ENCODE measurements around the gene FLRT2. TPM values are rescaled to one million over a fixed set of nuclear protein-coding genes. Genes with fewer than 3 reads are reported as not detected.

The FLRT2 gene
- total RNA-seq, 1 donor, result 39.1 TPM

DNA sequence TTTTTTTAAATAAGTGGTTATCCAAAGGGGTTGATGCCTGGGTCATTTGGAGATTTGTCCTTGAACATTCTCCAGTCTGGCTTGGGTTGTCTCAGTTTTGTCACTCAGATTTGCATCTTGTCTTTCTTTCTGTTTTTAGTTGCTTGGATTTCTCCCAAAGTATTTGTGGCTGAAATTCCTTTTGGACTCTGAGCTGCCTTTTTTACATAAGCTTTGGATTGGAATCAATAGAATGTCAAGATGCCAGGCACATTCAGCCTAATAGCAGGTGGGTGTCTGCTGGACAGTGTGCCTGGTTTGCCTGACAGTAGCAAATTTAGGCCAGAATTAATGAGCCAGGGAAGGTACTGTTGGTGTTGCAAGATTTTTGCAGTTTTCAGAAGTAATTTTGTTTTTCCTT is 50.0 kb downstream of the FLRT2 start:
- H3K27me3 ChIP-seq (ENCODE audit: insufficient read depth, low read length), result no peaks in the 10 kb centered on the region
- no peaks in the 10 kb centered on the region for H3K9me3 ChIP-seq (ENCODE audit: low read depth, low read length)
- peaks cover 30% of the 10 kb centered on the region for H3K79me2 ChIP-seq (ENCODE audit: insufficient read depth, low read length)
- peaks cover 63% of the 10 kb centered on the region for H3K4me1 ChIP-seq (ENCODE audit: insufficient read depth, low read length)
- H3K27ac ChIP-seq (ENCODE audit: low read depth, low read length), result no peak overlapping the region
- no peaks in the 10 kb centered on the region for H4K20me1 ChIP-seq (ENCODE audit: insufficient read depth, low read length)
- no peaks in the 10 kb centered on the region for H3K36me3 ChIP-seq (ENCODE audit: insufficient read depth, low read length)
- TF ChIP-seq, protein P1, sequence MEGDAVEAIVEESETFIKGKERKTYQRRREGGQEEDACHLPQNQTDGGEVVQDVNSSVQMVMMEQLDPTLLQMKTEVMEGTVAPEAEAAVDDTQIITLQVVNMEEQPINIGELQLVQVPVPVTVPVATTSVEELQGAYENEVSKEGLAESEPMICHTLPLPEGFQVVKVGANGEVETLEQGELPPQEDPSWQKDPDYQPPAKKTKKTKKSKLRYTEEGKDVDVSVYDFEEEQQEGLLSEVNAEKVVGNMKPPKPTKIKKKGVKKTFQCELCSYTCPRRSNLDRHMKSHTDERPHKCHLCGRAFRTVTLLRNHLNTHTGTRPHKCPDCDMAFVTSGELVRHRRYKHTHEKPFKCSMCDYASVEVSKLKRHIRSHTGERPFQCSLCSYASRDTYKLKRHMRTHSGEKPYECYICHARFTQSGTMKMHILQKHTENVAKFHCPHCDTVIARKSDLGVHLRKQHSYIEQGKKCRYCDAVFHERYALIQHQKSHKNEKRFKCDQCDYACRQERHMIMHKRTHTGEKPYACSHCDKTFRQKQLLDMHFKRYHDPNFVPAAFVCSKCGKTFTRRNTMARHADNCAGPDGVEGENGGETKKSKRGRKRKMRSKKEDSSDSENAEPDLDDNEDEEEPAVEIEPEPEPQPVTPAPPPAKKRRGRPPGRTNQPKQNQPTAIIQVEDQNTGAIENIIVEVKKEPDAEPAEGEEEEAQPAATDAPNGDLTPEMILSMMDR (IDR thresholded peaks at IDR 0.05; ENCODE audit: extremely low read depth, low read depth, low read length), result no peak
- H2AFZ ChIP-seq (ENCODE audit: low read length), result no peak overlapping the region
- H3K4me3 ChIP-seq (ENCODE audit: insufficient read depth, low read length), result no peak overlapping the region
- H3K4me2 ChIP-seq (ENCODE audit: insufficient read depth, low read length), result peak overlapping the region; percentile 42
- DNase-seq (ENCODE audit: insufficient read length, low spot score, missing footprints), result no peak

DNA sequence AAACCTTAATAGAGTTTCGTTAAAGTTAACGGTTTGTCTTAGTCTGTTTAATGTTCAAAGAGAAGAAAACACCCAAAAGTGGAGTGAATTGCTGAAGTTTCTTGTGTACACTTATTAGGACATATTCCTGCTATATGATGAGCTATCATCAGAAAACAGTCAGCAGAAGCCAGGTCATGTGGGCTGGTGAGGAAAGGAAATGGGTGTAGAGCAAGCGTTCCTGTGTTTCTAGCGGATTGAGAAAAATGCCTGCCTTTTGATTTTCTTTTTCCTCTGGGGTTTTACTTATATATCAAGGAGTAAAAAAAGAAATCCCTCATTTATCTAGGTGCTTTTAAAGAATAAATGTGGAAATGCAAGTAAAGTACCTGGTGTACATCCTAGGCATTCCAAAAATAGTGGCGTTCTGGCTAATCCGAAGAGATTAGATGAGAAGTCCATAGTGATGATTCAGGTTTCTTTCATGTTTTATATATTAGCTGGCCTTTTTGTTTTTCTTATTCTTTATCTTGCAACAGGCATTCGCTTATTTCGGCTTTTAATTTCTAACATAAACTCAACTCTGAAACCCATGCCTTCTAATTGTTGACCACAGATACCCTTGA is 50.7 kb downstream of the FLRT2 start:
- peak overlapping the region; percentile 40 for H3K4me3 ChIP-seq (ENCODE audit: insufficient read depth, low read length)
- H4K20me1 ChIP-seq (ENCODE audit: insufficient read depth, low read length), result no peaks in the 10 kb centered on the region
- peaks cover 56% of the 10 kb centered on the region for H3K4me1 ChIP-seq (ENCODE audit: insufficient read depth, low read length)
- no peaks in the 10 kb centered on the region for H3K27me3 ChIP-seq (ENCODE audit: insufficient read depth, low read length)
- TF ChIP-seq, protein P1 (IDR thresholded peaks at IDR 0.05; ENCODE audit: extremely low read depth, low read depth, low read length), result no peak
- H3K79me2 ChIP-seq (ENCODE audit: insufficient read depth, low read length), result peaks cover 29% of the 10 kb centered on the region
- DNase-seq (ENCODE audit: insufficient read length, low spot score, missing footprints), result peak; percentile 17
- no peaks in the 10 kb centered on the region for H3K9me3 ChIP-seq (ENCODE audit: low read depth, low read length)
- peak overlapping the region; percentile 58 for H3K4me2 ChIP-seq (ENCODE audit: insufficient read depth, low read length)
- peak overlapping the region; percentile 42 for H3K27ac ChIP-seq (ENCODE audit: low read depth, low read length)
- no peak overlapping the region for H2AFZ ChIP-seq (ENCODE audit: low read length)
- H3K36me3 ChIP-seq (ENCODE audit: insufficient read depth, low read length), result no peaks in the 10 kb centered on the region

DNA sequence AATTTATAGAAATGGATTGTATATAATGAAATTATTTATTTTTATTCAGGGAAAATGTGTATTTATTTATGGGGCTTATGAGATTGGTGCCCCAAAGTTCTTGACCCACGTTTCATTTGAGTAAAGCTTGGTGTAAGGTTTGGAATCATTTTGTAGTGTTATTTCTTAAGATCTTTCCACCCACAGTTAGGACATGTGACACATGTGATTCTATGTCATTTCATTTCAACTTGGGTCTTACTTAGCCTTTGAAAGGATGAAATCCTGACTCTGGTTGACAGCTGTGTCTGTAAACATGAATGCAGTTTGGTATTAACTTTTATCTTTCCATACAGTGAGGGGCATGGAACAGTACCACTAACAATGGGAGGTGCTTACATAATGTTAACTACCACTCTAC is 51.7 kb downstream of the FLRT2 start:
- no peaks in the 10 kb centered on the region for H3K27me3 ChIP-seq (ENCODE audit: insufficient read depth, low read length)
- H3K4me3 ChIP-seq (ENCODE audit: insufficient read depth, low read length), result no peak overlapping the region
- peaks cover 50% of the 10 kb centered on the region for H3K4me1 ChIP-seq (ENCODE audit: insufficient read depth, low read length)
- no peak overlapping the region for H2AFZ ChIP-seq (ENCODE audit: low read length)
- H3K79me2 ChIP-seq (ENCODE audit: insufficient read depth, low read length), result peaks cover 29% of the 10 kb centered on the region
- TF ChIP-seq, protein P1 (IDR thresholded peaks at IDR 0.05; ENCODE audit: extremely low read depth, low read depth, low read length), result no peak
- no peak overlapping the region for H3K4me2 ChIP-seq (ENCODE audit: insufficient read depth, low read length)
- H3K9me3 ChIP-seq (ENCODE audit: low read depth, low read length), result no peaks in the 10 kb centered on the region
- H3K27ac ChIP-seq (ENCODE audit: low read depth, low read length), result no peak overlapping the region
- no peaks in the 10 kb centered on the region for H3K36me3 ChIP-seq (ENCODE audit: insufficient read depth, low read length)
- DNase-seq (ENCODE audit: insufficient read length, low spot score, missing footprints), result no peak
- H4K20me1 ChIP-seq (ENCODE audit: insufficient read depth, low read length), result no peaks in the 10 kb centered on the region

DNA sequence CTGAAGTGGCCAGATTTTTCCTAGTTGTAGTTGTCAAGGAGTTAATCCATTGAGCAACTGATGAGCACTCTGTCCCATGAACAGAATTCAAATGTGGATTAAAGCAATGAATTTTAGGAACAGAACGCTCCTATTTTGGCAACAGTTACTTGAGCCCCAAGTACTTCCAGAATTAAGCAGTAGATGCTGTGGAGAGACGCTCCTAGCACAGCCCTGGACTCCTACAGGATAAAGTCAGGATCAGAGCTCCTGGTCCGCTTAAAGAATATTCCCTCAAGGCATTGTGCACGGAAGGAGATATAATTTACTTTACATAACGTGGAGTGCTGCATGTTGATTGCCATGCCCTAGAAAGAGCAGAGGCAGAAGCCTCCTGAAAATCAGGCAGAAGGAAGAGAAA is 53.4 kb downstream of the FLRT2 start:
- Histone ChIP-seq H3K9me3 (ENCODE audit: low read depth, low read length) (no peaks in the 10 kb centered on the region), H3K4me2 (ENCODE audit: insufficient read depth, low read length) (peak overlapping the region; percentile 33), H3K27ac (ENCODE audit: low read depth, low read length) (no peak overlapping the region), H3K27me3 (ENCODE audit: insufficient read depth, low read length) (no peaks in the 10 kb centered on the region), H4K20me1 (ENCODE audit: insufficient read depth, low read length) (no peaks in the 10 kb centered on the region), H3K79me2 (ENCODE audit: insufficient read depth, low read length) (peaks cover 29% of the 10 kb centered on the region), H3K4me1 (ENCODE audit: insufficient read depth, low read length) (peaks cover 48% of the 10 kb centered on the region), H3K36me3 (ENCODE audit: insufficient read depth, low read length) (no peaks in the 10 kb centered on the region), H3K4me3 (ENCODE audit: insufficient read depth, low read length) (no peak overlapping the region), H2AFZ (ENCODE audit: low read length) (peak overlapping the region; percentile 56)
- peak; percentile 11 for DNase-seq (ENCODE audit: insufficient read length, low spot score, missing footprints)
- TF ChIP-seq, protein P1 (IDR thresholded peaks at IDR 0.05; ENCODE audit: extremely low read depth, low read depth, low read length), result no peak
